GM19025 (cell line): Measurements from ENCODE around the gene IVD.
A peak's percentile ranks its signal among the peaks of the same experiment; 100 is the strongest.

Source experiments
- ATAC-seq: cut with Tn5 transposase; IDR thresholded peaks from one replicate; pipeline ENCODE4 v1.9.1; 2021; ENCODE audit warnings: mild to moderate bottlenecking, low read depth, moderate library complexity; ENCODE audit not compliant: unreplicated experiment

IVD gene

GRCh38 chr15:40405501-40406381 lies at the start of gene IVD:
Gene IVD (plus strand): TSS chr15:40405795. CDS start chr15:40405828, 33 bp downstream.
- peak; percentile 92 for ATAC-seq

- no peak for ATAC-seq
Observed at GRCh38 chr15:40355976-40356585, 49.5 kb upstream of the IVD start.

DNA sequence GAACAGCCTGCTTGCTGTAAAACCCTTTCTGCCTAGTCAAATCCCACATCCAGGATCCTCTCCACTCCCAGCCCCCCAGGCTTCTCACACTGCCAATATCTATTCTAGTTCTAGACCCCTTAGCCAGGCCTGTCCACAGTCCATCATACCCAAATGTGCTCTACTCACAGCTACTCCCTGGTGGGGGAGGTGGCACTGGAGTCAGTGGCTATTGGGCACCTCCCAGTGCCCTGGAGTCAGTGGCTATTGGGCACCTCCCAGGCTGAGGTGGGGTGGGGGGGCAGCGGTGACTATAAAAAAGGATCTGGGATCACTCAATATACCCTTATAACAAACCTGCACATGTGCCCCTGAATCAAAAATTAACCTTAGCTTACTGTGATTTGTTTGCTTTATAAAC lies 48.3 kb upstream of the IVD start:
- ATAC-seq = no peak

DNA sequence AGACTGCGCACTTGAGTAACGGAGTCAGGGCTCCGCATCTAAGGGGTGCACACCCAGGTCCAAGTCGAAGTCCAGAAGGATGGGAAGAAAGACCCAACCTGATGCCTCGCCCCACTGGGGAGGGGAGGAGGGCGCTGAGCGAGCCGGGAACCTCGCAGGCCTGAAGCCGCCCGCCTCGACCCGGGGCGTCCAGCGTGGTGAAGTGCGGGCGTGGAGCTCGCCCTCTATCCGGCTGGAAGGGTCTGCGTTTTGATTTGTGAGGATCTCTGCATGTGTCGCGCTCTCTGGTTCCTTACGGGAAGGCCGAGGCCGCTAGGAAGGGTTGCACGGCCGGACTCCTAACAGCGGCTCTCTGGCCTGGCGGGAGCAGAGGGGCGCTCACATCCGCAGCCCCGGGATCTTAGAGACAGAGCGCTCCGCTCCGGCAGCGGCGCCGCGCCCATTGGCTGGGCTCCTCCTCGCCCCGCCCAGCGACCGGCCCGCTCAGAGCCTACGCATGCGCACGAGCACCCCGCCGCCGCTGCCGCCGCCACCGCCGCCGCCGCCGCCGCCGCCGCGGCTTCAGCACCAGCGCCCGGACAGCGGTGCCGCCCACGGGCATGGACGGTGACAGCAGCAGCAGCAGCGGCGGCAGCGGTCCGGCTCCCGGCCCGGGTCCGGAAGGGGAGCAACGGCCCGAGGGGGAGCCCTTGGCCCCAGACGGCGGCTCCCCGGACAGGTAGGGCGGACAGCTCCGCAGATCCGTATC lies 47.7 kb upstream of the IVD start, which contains the start of gene DISP2:
DISP2 (plus strand) TSS at position 497 of the 748 bp plus-strand sequence; CDS start at position 600, 103 bp downstream.
- ATAC-seq = peak; percentile 87

DNA sequence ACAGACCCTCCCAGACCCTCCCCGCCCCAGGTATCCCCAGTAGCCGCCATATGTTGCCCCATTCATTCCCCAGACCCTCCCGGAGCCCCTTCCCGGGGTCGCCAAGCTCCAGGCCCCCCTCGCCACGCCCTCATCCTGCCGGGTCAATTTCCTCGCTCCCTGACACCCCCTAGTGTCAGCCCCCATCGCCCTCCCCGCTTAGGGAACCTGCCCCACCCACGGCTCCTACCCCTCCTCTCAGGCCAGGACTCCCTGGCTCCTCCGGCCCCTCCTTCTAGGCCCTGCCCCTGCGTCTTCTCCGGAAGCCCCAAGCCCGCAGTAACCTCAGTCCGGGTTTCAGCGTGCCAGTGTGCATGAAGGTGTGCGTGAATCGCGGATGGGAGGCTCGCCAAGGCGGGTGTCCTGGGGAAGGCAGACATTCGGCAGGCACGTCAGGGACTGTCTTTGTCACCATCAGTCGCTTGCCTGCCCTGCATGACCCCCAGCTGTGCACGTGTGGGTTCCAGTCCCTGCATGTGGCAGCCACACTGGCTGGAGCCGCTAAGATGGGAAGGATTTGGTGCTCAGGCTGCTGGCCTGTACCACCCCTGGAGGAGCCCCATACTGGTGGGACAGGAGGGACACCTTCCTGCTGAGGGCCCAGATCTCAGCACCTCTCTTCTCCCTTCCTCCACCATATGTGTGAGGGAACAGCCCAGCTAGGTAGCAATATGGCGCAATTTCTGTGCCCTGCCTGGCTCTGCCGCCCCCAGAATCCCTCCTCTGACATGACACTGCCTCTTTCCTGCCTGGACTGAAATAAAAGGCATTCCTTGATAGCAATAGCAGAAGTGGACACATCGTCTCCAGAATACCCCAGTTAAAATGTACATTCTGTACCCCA lies 46.9 kb upstream of the IVD start:
- ATAC-seq = peak; percentile 7

GRCh38 chr15:40360015-40360414 lies 45.6 kb upstream of the IVD start:
- ATAC-seq = no peak

DNA sequence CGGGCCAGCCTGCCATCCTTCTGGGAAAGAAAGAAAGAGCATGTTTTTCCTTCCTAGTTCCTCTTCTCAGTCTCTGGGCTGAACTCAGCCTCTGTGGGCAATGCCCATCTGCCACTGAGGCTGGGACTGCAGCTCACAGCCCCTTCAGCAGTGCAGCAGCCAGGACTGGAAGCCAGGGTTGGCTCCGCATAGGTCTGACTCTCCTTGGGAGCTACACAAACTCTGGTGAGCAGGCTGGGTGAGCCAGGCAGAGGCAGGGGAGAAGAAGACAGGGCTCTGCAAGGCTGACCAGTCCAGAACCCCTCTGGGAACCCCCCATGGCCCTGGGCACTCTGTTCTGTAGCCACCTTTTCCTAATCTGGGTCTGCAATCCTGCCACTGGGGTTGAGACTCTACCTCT lies 44.0 kb upstream of the IVD start:
- no peak for ATAC-seq

- no peak for ATAC-seq
Observed at GRCh38 chr15:40363611-40364010, 42.0 kb upstream of the IVD start.

DNA sequence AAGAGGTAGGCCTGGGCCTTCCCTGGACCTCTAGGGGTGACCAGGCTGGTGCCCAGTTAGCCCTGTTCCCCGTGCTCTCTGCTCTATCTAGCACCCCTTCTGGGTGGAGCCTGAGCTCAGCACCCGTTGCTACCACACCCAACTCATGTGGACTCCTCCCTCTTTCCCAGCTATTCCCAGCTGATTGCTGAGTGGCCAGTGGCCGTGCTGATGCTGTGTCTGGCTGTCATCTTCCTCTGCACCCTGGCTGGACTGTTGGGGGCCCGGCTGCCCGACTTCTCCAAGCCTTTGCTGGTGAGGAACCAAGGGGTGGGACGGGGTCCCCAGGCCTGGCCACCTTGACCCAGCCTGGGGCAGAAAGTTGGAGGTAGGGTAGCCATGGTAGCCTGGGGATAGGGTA lies 41.3 kb upstream of the IVD start:
- no peak for ATAC-seq

DNA sequence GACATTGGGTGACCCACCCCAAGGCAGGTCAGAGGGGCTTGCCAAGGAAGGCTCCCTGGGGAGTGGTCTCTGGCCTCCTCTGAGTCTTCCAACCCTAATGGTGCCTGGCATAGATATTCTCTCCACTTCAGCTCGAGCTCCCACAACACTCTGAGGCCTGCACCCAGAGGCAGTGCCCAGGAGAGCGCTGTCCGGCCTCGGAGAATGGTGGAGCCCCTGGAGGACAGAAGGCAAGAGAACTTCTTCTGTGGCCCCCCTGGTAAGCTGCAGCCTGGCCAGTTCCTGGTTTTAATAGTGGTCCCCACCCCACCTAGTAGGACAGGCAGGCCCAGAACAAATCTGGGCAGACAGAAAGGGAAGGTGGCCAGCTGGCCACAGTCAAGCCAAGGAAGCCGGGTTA lies 40.6 kb upstream of the IVD start:
- no peak for ATAC-seq

DNA sequence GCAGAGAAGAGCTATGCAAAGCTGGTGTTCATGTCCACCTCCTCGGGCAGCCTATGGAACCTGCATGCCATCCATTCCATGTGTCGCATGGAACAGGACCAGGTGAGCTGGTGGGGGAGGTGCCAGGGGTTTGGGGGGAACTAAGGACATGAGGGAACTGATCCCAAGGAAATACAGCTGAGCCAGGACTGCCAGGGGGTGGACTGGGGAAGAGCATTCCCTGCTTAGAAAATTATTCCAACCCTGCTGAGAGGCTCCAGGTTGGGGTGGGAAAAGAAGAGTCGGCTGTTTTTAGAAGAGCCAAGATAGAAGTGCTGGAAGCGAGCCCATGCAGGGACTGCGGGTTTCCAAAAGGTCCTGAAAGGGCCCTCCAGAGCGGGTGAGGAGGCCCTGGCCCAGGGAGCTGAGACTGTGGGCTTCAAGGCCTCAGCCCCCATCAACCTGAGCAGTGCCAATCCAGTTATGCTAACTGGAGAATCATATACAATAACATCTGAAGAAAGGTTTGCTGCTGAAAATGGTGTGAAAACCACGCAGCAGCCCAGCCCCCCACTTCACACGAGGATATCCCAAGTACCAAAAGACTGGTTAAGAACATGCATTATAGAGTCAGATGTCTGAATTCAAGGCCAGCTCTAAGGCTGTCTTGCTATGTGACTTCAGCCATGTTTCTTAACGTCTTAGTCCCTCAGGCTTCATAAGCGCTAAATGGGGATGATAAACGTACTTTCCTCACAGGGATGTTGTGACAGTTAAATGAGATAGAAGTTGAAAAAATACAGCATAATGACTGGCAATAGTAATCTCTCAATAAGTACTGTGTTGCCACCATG lies 39.8 kb upstream of the IVD start:
- ATAC-seq = no peak

GRCh38 chr15:40366457-40367370 lies 38.9 kb upstream of the IVD start:
- ATAC-seq = no peak

GRCh38 chr15:40367371-40367685 lies 38.3 kb upstream of the IVD start:
- ATAC-seq = no peak

DNA sequence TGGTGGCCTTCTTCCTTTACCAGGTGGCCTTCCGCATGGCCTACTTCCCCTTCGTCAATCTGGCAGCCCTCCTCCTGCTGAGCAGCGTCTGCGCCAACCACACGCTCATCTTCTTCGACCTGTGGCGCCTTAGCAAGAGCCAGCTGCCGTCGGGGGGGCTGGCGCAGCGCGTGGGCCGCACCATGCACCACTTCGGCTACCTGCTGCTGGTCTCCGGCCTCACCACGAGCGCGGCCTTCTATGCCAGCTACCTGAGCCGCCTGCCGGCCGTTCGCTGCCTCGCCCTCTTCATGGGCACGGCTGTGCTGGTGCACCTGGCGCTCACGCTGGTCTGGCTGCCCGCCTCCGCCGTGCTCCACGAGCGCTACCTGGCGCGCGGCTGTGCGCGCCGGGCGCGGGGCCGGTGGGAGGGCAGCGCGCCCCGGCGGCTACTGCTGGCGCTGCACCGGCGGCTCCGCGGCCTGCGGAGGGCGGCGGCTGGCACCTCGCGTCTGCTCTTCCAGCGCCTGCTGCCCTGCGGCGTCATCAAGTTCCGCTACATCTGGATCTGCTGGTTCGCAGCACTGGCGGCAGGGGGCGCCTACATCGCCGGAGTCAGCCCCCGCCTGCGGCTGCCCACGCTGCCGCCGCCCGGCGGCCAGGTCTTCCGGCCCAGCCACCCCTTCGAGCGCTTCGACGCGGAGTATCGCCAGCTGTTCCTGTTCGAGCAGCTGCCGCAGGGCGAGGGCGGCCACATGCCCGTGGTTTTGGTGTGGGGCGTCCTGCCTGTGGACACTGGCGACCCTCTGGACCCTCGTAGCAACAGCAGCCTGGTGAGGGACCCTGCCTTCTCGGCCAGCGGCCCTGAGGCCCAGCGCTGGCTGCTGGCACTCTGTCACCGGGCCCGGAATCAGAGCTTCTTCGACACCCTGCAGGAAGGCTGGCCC lies 37.6 kb upstream of the IVD start:
- peak; percentile 73 for ATAC-seq

DNA sequence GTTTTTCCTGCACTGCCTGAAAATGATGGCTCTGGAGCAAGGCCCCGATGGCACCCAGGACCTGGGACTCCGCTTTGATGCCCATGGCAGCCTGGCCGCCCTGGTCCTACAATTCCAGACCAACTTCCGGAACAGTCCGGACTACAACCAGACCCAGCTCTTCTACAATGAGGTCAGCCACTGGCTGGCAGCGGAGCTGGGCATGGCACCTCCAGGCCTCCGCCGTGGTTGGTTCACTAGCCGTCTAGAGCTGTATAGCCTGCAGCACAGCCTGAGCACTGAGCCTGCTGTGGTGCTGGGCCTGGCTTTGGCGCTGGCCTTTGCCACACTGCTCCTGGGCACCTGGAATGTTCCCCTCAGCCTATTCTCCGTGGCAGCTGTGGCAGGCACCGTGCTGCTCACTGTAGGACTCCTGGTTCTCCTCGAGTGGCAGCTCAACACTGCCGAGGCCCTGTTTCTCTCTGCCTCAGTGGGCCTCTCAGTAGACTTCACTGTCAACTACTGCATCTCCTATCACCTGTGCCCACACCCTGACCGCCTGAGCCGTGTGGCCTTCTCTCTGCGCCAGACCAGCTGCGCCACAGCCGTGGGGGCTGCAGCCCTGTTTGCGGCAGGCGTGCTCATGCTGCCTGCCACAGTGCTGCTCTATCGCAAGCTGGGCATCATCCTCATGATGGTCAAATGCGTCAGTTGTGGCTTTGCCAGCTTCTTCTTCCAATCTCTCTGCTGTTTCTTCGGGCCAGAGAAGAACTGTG lies 36.7 kb upstream of the IVD start:
- ATAC-seq = no peak

DNA sequence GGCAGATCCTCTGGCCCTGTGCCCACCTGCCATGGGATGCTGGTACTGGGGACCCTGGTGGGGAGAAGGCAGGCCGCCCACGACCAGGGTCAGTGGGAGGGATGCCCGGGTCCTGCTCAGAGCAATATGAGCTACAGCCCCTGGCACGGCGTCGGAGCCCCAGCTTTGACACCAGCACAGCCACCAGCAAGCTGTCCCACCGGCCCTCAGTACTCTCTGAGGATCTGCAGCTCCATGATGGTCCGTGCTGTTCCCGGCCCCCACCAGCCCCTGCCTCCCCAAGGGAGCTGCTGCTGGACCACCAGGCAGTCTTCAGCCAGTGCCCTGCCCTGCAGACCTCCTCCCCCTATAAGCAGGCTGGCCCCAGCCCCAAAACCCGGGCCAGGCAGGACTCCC lies 36.1 kb upstream of the IVD start:
- no peak for ATAC-seq

- ATAC-seq = no peak
Observed at GRCh38 chr15:40369971-40370370, 35.6 kb upstream of the IVD start.
